ENCODE results near the gene DCAF8L1.
"Not testable (repeated sequence)": the region's sequence is repeated elsewhere in the genome, so short reads cannot be mapped to it uniquely, and the experiment has no call there.

Gene DCAF8L1

GRCh38 chrX:27997622-27998021 is 16.4 kb upstream of the DCAF8L1 start:
- Histone ChIP-seq H3K27me3 (replicated peaks; ENCODE audit: control insufficient read depth, insufficient read depth, low read length) (no peaks in the 10 kb centered on the region), H3K36me3 (ENCODE audit: control insufficient read depth, insufficient read depth, low read length) (no peaks in the 10 kb centered on the region), H3K4me3 (replicated peaks; ENCODE audit: low read depth, low read length) (no peak overlapping the region)
- no peak for TF ChIP-seq CTCF (IDR thresholded peaks at IDR 0.05; ENCODE audit: insufficient read depth, low read length, poor library complexity, severe bottlenecking)
- no peak for DNase-seq (ENCODE audit: extremely low read depth, insufficient read length)

DNA sequence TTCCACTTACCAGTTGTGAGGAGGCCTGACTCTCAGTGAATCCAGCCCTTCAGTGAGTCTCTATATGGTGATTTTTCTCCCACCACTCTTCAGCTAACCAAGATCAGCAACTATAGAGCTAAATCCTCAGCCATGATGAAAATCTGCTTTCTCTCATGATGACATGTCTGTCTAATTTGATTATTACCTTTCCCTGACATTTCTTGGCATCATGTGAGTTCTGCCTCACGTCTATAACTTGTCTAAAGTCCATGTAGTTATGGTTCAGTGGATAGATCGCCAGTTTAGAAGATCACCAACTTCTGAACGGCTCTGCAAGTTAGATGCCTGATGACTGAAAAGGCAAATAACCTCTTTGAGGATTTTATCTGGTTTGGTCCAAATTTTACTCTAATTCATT is 14.9 kb upstream of the DCAF8L1 start:
- DNase-seq (ENCODE audit: extremely low read depth, insufficient read length), result no peak
- TF ChIP-seq CTCF (IDR thresholded peaks at IDR 0.05; ENCODE audit: insufficient read depth, low read length, poor library complexity, severe bottlenecking), result no peak

GRCh38 chrX:27995611-27996010 is 14.4 kb upstream of the DCAF8L1 start:
- no peak for DNase-seq (ENCODE audit: extremely low read depth, insufficient read length)
- H3K4me3 ChIP-seq (replicated peaks; ENCODE audit: low read depth, low read length), result no peak overlapping the region
- no peaks in the 10 kb centered on the region for H3K36me3 ChIP-seq (ENCODE audit: control insufficient read depth, insufficient read depth, low read length)
- no peak for TF ChIP-seq CTCF (IDR thresholded peaks at IDR 0.05; ENCODE audit: insufficient read depth, low read length, poor library complexity, severe bottlenecking)
- no peaks in the 10 kb centered on the region for H3K27me3 ChIP-seq (replicated peaks; ENCODE audit: control insufficient read depth, insufficient read depth, low read length)

More for the DNA sequence above, 14.9 kb upstream of the DCAF8L1 start:
- Histone ChIP-seq H3K4me3 (replicated peaks; ENCODE audit: low read depth, low read length) (no peak overlapping the region), H3K36me3 (ENCODE audit: control insufficient read depth, insufficient read depth, low read length) (no peaks in the 10 kb centered on the region), H3K27me3 (replicated peaks; ENCODE audit: control insufficient read depth, insufficient read depth, low read length) (no peaks in the 10 kb centered on the region)

DNA sequence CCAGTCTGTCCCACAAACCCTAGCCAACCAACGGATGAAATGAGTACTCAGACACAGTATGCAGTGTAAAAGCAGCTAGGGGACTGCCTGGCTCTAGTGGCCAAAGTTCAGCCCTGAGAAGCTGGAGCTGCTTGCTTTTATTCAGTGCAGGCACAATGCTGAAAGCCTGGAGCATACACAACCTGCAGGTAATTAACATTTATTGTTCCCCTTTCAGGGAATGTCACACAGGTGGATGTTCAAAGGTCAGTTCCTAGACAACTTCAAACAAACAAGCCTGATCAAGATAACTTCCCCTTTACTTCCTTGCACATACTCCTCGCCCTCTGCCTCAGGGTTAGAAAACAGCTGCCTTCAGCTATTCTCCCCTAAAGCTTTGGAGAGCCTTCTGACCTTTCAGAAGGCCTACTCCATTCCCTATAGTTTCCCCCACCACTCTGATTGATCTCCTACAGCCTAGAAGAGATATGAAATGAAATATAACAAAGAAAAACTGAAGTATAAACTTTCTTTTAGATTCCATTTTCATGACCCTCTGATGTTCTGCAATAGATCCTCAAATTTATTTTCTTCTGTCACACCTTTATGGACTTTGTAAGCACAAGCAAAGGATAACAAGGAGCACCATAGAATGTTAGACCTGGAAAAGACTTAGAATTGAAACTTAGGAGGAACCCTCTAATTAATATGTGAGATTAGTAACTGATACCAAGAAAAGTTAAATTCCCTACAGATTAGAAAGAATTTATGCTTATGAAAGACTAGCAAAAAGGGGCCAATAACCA is 6.8 kb upstream of the DCAF8L1 start:
- Histone ChIP-seq H3K4me3 (replicated peaks; ENCODE audit: low read depth, low read length) (no peak overlapping the region), H3K36me3 (ENCODE audit: control insufficient read depth, insufficient read depth, low read length) (no peaks in the 10 kb centered on the region), H3K27me3 (replicated peaks; ENCODE audit: control insufficient read depth, insufficient read depth, low read length) (no peaks in the 10 kb centered on the region)
- no peak for TF ChIP-seq CTCF (IDR thresholded peaks at IDR 0.05; ENCODE audit: insufficient read depth, low read length, poor library complexity, severe bottlenecking)
- no peak for DNase-seq (ENCODE audit: extremely low read depth, insufficient read length)

GRCh38 chrX:27976934-27977333 is 4.3 kb downstream of the DCAF8L1 start:
- not testable (repeated sequence) for H3K36me3 ChIP-seq (ENCODE audit: control insufficient read depth, insufficient read depth, low read length); H3K4me3 ChIP-seq (replicated peaks; ENCODE audit: low read depth, low read length); DNase-seq (ENCODE audit: extremely low read depth, insufficient read length); H3K27me3 ChIP-seq (replicated peaks; ENCODE audit: control insufficient read depth, insufficient read depth, low read length)

GRCh38 chrX:27976284-27976683 is 5.0 kb downstream of the DCAF8L1 start:
- Histone ChIP-seq H3K4me3 (replicated peaks; ENCODE audit: low read depth, low read length) (no peak overlapping the region), H3K27me3 (replicated peaks; ENCODE audit: control insufficient read depth, insufficient read depth, low read length) (no peaks in the 10 kb centered on the region), H3K36me3 (ENCODE audit: control insufficient read depth, insufficient read depth, low read length) (no peaks in the 10 kb centered on the region)
- DNase-seq (ENCODE audit: extremely low read depth, insufficient read length), result no peak
- TF ChIP-seq CTCF (IDR thresholded peaks at IDR 0.05; ENCODE audit: insufficient read depth, low read length, poor library complexity, severe bottlenecking), result no peak

Data from GM06990 (cell line).